WTC11 (cell line): ENCODE data around the gene SLC35B4. TPM values are rescaled to one million over a fixed set of nuclear protein-coding genes. Genes with fewer than 3 reads are reported as not detected.

Experiments
- ATAC-seq: fragments of 200-7000 bp; cut with Tn5 transposase; 2 replicates; pipeline ENCODE4 v1.10.0; 2021; ENCODE audit warnings: mild to moderate bottlenecking, moderate library complexity
- CTCF ChIA-PET: fragments of 300-600 bp; sonication (Branson Sonifier 250); formaldehyde crosslinking; loops from one replicate; lab custom pipeline; 2021; ENCODE audit warnings: antibody characterized with exemption; lab: Charles Lee
- POLR2A ChIA-PET: fragments of 350-600 bp; sonication (Branson Sonifier 250); formaldehyde crosslinking; loops from one replicate; lab custom pipeline; 2021; ENCODE audit warnings: antibody characterized with exemption; lab: Charles Lee
- DNase-seq: peaks from one replicate; pipeline ENCODE4 v3.0.0; 2021; ENCODE audit warnings: low spot score
- H3K27ac Mint-ChIP-seq: 2 replicates; pipeline ENCODE4 v1.8.0; 2021; ENCODE audit warnings: mixed read lengths
- H3K27me3 Mint-ChIP-seq: 2 replicates; pipeline ENCODE4 v1.8.0; 2021; ENCODE audit warnings: low read depth, mild to moderate bottlenecking, moderate library complexity, mixed read lengths
- H3K36me3 Mint-ChIP-seq: 2 replicates; pipeline ENCODE4 v1.8.0; 2021; ENCODE audit warnings: mixed read lengths
- H3K4me1 Mint-ChIP-seq: 2 replicates; pipeline ENCODE4 v1.8.0; 2022; ENCODE audit warnings: mixed read lengths
- H3K4me3 Mint-ChIP-seq: 2 replicates; pipeline ENCODE4 v1.8.0; 2021; ENCODE audit warnings: mild to moderate bottlenecking, moderate library complexity, mixed read lengths
- H3K9me3 Mint-ChIP-seq: 2 replicates; pipeline ENCODE4 v1.8.0; 2021; ENCODE audit warnings: mixed read lengths
- AR ChIP-seq: fragments of 250-450 bp; sonication (Bioruptor Pico); IDR thresholded peaks from 2 replicates; pipeline ENCODE4 v1.9.0; 2021; ENCODE audit warnings: mild to moderate bottlenecking
- ARID4B ChIP-seq: sonication (generic); formaldehyde crosslinking; IDR thresholded peaks from 2 replicates; pipeline ENCODE4 v1.8.0; 2023; ENCODE audit warnings: missing genetic modification reagents, mild to moderate bottlenecking, borderline replicate concordance
- ATF2 ChIP-seq: sonication (generic); formaldehyde crosslinking; IDR thresholded peaks from 2 replicates; pipeline ENCODE4 v1.8.1; 2022; ENCODE audit warnings: low read depth, missing genetic modification reagents, borderline replicate concordance
- CDX4 ChIP-seq: fragments of 250-450 bp; sonication (Bioruptor Pico); IDR thresholded peaks from 2 replicates; pipeline ENCODE4 v1.9.0; 2021; ENCODE audit warnings: moderate library complexity, mild to moderate bottlenecking, inconsistent platforms, borderline replicate concordance
- CTCF ChIP-seq: fragments of 200-600 bp; IDR thresholded peaks from 2 replicates; pipeline ENCODE4 v1.8.0; 2022; ENCODE audit warnings: antibody characterized with exemption
- E2F4 ChIP-seq: sonication (generic); formaldehyde crosslinking; IDR thresholded peaks from 2 replicates; pipeline ENCODE4 v1.8.1; 2022; ENCODE audit warnings: low read depth, mild to moderate bottlenecking, moderate library complexity, missing genetic modification reagents, borderline replicate concordance
- FOXK1 ChIP-seq: sonication (generic); formaldehyde crosslinking; IDR thresholded peaks from 2 replicates; pipeline ENCODE4 v1.8.0; 2022; ENCODE audit warnings: mild to moderate bottlenecking, moderate library complexity, missing genetic modification reagents
- FOXP1 ChIP-seq: sonication (generic); formaldehyde crosslinking; IDR thresholded peaks from 2 replicates; pipeline ENCODE4 v1.8.0; 2022; ENCODE audit warnings: missing genetic modification reagents, mild to moderate bottlenecking, moderate library complexity, borderline replicate concordance
- GRHL2 ChIP-seq: fragments of 250-450 bp; sonication (Bioruptor Pico); IDR thresholded peaks from 2 replicates; pipeline ENCODE4 v1.8.0; 2022; ENCODE audit warnings: mild to moderate bottlenecking, moderate library complexity; ENCODE audit not compliant: insufficient replicate concordance, severe bottlenecking
- HMGA2 ChIP-seq: fragments of 250-450 bp; sonication (Bioruptor Pico); IDR thresholded peaks from 2 replicates; pipeline ENCODE4 v1.4.0; 2021; ENCODE audit warnings: mild to moderate bottlenecking, moderate library complexity
- IRF1 ChIP-seq: sonication (generic); formaldehyde crosslinking; IDR thresholded peaks from 2 replicates; pipeline ENCODE4 v1.8.0; 2023; ENCODE audit warnings: missing genetic modification reagents
- NR2C2 ChIP-seq: sonication (generic); formaldehyde crosslinking; IDR thresholded peaks from 2 replicates; pipeline ENCODE4 v1.8.0; 2022; ENCODE audit warnings: mild to moderate bottlenecking, missing genetic modification reagents
- ZBTB21 ChIP-seq: sonication (generic); formaldehyde crosslinking; IDR thresholded peaks from 2 replicates; pipeline ENCODE4 v1.8.1; 2023; ENCODE audit warnings: mild to moderate bottlenecking, missing genetic modification reagents, borderline replicate concordance
- ZMAT4 ChIP-seq: fragments of 250-450 bp; sonication (Bioruptor Pico); IDR thresholded peaks from 2 replicates; pipeline ENCODE4 v1.9.0; 2021; ENCODE audit warnings: mild to moderate bottlenecking
- ZNF219 ChIP-seq: sonication (generic); formaldehyde crosslinking; IDR thresholded peaks from 2 replicates; pipeline ENCODE4 v1.8.0; 2023; ENCODE audit warnings: missing genetic modification reagents, mild to moderate bottlenecking, borderline replicate concordance
- total RNA-seq: library from RNA; stranded (reverse); gene quantifications from 3 replicates; pipeline ENCODE4 v1.2.3, GENCODE V29; 2021

Gene SLC35B4
- total RNA-seq, 1 experiment from 2014 or later = 32.6 TPM

GRCh38 chr7:134355927-134356326, 39.2 kb upstream of the SLC35B4 start:
- peaks cover 14% of the 10 kb centered on the region for H3K27me3 Mint-ChIP-seq
- DNase-seq = no peak
- H3K4me1 Mint-ChIP-seq = peaks cover 7% of the 10 kb centered on the region
- POLR2A ChIA-PET = no interaction called here
- TF ChIP-seq ARID4B = no peak
- no peak for TF ChIP-seq CDX4 (CRISPR knock-in tag)
- TF ChIP-seq NR2C2 (CRISPR knock-in tag) = no peak
- TF ChIP-seq IRF1 = no peak
- no peak for TF ChIP-seq ATF2 (CRISPR knock-in tag)
- no peak for TF ChIP-seq AR (CRISPR knock-in tag)
- TF ChIP-seq CTCF = no peak
- no peak for TF ChIP-seq GRHL2 (CRISPR knock-in tag)
- ATAC-seq = no peak
- H3K27ac Mint-ChIP-seq = no peak overlapping the region
- CTCF ChIA-PET = interaction anchor here (0.6 to 1.6 kb wide), 6 partner anchors 10 to 211 kb away, joined by 3 to 5 read pairs (median 4); no protein-coding TSS in a partner anchor
- peaks cover 9% of the 10 kb centered on the region; the same call in 1 of the 2 replicates for H3K9me3 Mint-ChIP-seq
- H3K36me3 Mint-ChIP-seq = no peaks in the 10 kb centered on the region
- no peak overlapping the region for H3K4me3 Mint-ChIP-seq

GRCh38 chr7:134355004-134355525, 38.3 kb upstream of the SLC35B4 start:
- peaks cover 9% of the 10 kb centered on the region; the same call in 1 of the 2 replicates for H3K9me3 Mint-ChIP-seq
- H3K4me1 Mint-ChIP-seq = peaks cover 12% of the 10 kb centered on the region
- DNase-seq = no peak
- ATAC-seq = no peak
- TF ChIP-seq ZNF219 (CRISPR knock-in tag) (no peak), HMGA2 (no peak), FOXK1 (CRISPR knock-in tag) (no peak), ZMAT4 (CRISPR knock-in tag) (no peak), ZBTB21 (CRISPR knock-in tag) (no peak), E2F4 (no peak), FOXP1 (CRISPR knock-in tag) (no peak)
- no peak overlapping the region for H3K4me3 Mint-ChIP-seq
- H3K36me3 Mint-ChIP-seq = no peaks in the 10 kb centered on the region
- peaks cover 14% of the 10 kb centered on the region for H3K27me3 Mint-ChIP-seq
- ChIA-PET POLR2A (no interaction called here), CTCF (interaction anchor here (1.2 to 1.6 kb wide), 2 partner anchors 11 to 19 kb away, joined by 3 to 5 read pairs; no protein-coding TSS in a partner anchor)
- no peak overlapping the region for H3K27ac Mint-ChIP-seq
